ENCODE data around the gene IGF2R.

Gene IGF2R

GRCh38 chr6:160077024-160077423, 108.1 kb downstream of the IGF2R start:
- TF ChIP-seq, protein P1, sequence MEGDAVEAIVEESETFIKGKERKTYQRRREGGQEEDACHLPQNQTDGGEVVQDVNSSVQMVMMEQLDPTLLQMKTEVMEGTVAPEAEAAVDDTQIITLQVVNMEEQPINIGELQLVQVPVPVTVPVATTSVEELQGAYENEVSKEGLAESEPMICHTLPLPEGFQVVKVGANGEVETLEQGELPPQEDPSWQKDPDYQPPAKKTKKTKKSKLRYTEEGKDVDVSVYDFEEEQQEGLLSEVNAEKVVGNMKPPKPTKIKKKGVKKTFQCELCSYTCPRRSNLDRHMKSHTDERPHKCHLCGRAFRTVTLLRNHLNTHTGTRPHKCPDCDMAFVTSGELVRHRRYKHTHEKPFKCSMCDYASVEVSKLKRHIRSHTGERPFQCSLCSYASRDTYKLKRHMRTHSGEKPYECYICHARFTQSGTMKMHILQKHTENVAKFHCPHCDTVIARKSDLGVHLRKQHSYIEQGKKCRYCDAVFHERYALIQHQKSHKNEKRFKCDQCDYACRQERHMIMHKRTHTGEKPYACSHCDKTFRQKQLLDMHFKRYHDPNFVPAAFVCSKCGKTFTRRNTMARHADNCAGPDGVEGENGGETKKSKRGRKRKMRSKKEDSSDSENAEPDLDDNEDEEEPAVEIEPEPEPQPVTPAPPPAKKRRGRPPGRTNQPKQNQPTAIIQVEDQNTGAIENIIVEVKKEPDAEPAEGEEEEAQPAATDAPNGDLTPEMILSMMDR (IDR thresholded peaks at IDR 0.05; ENCODE audit: low read depth, low read length): no peak
- no peak for DNase-seq (ENCODE audit: extremely low read depth, low read depth)

DNA sequence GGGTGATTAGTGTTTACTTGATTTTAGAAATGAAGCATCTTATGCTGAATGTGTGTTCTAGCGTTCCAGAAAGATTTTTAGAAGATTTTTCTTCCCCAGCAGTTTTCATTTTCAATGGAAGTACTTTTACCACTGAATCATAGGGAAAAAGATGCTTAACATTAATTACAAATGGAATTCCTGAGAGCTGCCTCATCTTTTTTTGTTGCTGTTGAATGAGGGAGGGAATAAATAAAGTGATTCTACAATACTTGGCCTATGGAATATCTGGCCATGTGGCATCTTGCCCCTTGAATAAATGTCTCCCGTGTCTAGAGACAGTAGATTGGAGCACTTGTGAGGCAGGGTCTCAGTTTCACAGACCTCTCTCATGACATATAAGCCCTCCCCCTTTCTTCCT, 108.6 kb downstream of the IGF2R start:
- DNase-seq (ENCODE audit: extremely low read depth, low read depth): no peak

GRCh38 chr6:160078883-160079685, 110.2 kb downstream of the IGF2R start:
- TF ChIP-seq, protein P1 (IDR thresholded peaks at IDR 0.05; ENCODE audit: low read depth, low read length): no peak
- DNase-seq (ENCODE audit: extremely low read depth, low read depth): no peak

More for the DNA sequence above, 108.6 kb downstream of the IGF2R start:
- TF ChIP-seq, protein P1 (IDR thresholded peaks at IDR 0.05; ENCODE audit: low read depth, low read length): no peak

- TF ChIP-seq, protein P1 (IDR thresholded peaks at IDR 0.05; ENCODE audit: low read depth, low read length): no peak
- no peak for DNase-seq (ENCODE audit: extremely low read depth, low read depth)
These were observed 110.8 kb downstream of the IGF2R start for GRCh38 chr6:160079686-160080043.

DNA sequence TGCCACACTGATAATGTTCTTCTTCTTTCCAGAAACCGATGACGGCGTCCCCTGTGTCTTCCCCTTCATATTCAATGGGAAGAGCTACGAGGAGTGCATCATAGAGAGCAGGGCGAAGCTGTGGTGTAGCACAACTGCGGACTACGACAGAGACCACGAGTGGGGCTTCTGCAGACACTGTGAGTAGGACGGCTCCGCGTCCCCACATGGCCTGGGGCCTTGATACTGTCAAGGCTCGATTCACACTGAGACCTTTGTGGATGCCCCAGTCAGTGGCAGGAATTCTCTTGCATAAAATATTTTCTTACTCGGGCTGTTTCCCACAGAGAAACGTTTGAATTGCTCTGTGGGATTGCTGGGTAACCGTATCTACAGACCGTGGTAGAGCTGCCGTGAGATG, 111.2 kb downstream of the IGF2R start:
- no peak for DNase-seq (ENCODE audit: extremely low read depth, low read depth)
- TF ChIP-seq, protein P1 (IDR thresholded peaks at IDR 0.05; ENCODE audit: low read depth, low read length): no peak

DNA sequence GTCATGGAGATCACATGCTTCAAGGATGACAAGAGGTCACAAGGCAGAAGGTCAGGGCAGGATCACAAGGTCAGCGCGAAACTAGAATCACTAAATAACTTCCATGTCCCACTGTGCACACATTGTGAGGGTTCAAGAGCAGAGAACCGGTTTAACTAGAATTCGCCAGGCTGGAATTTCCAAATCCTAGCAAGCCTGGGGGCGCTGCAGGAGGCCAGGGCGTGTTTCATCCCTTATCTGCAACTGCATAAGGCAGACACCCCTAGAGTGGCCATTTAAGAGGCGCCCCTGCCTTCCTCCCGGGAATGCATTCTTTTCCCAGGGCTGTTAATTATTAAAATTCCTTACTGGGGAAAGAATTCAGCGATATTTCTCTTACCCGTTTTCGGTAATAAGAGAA, 112.5 kb downstream of the IGF2R start:
- DNase-seq (ENCODE audit: extremely low read depth, low read depth): no peak
- TF ChIP-seq, protein P1 (IDR thresholded peaks at IDR 0.05; ENCODE audit: low read depth, low read length): no peak

DNA sequence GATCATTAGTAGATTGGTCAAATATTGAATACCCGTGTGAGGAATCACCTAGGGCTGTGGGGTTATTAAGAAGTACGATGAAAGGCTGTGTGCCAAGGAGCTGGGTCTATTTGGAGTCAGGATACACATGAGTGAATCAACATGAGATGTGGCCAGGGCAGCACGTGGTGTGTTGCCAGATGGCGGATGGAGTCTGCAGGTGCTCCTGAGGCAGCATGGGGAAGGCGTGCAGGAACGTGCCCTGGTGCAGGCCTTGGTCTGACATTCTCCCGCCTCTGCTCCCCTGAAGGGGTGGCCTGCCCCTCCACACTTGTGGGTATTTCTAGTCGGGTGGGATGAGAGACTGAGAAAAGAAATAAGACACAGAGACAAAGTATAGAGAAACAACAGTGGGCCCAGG, 113.7 kb downstream of the IGF2R start:
- TF ChIP-seq, protein P1 (IDR thresholded peaks at IDR 0.05; ENCODE audit: low read depth, low read length): no peak
- no peak for DNase-seq (ENCODE audit: extremely low read depth, low read depth)

Measured in AG09319 (cell line).